ENCODE data around the gene GASK1B.

DNA sequence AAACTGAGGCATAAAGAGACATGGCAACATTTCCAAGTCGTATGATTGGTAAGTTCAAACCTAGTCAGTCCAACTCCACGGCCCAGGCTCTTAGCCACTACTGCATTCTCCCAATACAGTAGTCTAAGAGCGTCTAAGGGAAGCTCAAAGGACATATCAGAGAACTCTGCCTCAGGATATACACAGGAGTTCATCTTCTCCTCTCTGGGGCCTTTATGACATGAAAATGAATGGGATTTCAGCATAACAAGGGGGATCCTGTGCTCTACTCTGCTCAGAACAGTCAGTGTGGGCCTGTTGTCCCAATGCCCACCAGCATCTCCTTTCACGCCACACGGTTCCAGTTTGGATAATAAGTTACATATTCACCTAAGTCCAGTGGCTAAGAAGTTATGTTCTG lies 4.2 kb downstream of the GASK1B start:
- TF ChIP-seq, protein P1, sequence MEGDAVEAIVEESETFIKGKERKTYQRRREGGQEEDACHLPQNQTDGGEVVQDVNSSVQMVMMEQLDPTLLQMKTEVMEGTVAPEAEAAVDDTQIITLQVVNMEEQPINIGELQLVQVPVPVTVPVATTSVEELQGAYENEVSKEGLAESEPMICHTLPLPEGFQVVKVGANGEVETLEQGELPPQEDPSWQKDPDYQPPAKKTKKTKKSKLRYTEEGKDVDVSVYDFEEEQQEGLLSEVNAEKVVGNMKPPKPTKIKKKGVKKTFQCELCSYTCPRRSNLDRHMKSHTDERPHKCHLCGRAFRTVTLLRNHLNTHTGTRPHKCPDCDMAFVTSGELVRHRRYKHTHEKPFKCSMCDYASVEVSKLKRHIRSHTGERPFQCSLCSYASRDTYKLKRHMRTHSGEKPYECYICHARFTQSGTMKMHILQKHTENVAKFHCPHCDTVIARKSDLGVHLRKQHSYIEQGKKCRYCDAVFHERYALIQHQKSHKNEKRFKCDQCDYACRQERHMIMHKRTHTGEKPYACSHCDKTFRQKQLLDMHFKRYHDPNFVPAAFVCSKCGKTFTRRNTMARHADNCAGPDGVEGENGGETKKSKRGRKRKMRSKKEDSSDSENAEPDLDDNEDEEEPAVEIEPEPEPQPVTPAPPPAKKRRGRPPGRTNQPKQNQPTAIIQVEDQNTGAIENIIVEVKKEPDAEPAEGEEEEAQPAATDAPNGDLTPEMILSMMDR (IDR thresholded peaks at IDR 0.05; ENCODE audit: extremely low read depth in 1 of 2, insufficient read depth in 1 of 2, low read depth in 1 of 2, low read length in 2 of 2) = no peak
- TF ChIP-seq EZH2 (IDR thresholded peaks at IDR 0.05; ENCODE audit: borderline replicate concordance, low read depth, low read length, severe bottlenecking) = no peak
- TF ChIP-seq, protein P2, sequence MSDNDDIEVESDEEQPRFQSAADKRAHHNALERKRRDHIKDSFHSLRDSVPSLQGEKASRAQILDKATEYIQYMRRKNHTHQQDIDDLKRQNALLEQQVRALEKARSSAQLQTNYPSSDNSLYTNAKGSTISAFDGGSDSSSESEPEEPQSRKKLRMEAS (IDR thresholded peaks at IDR 0.05; ENCODE audit: insufficient read depth, insufficient read length) = no peak
- TF ChIP-seq GATA2 (IDR thresholded peaks at IDR 0.05; ENCODE audit: insufficient read depth, insufficient read length, low read depth, low read length) = no peak
- TF ChIP-seq POLR2AphosphoS5 (IDR thresholded peaks at IDR 0.05; ENCODE audit: insufficient read depth, low read depth, low read length) = no peak
